NCI-H128 (cell line): Measurements from ENCODE around the gene INHA.

Source experiments
- DNase-seq: peaks from one replicate; lab custom pipeline; 2025; ENCODE audit not compliant: unreplicated experiment; lab: John Stamatoyannopoulos, UW

Gene INHA

GRCh38 chr2:219608399-219608964 is 36.4 kb downstream of the INHA start:
- DNase-seq, result no peak

GRCh38 chr2:219609149-219609750 is 37.1 kb downstream of the INHA start:
- DNase-seq, result no peak

- no peak for DNase-seq
Observed at GRCh38 chr2:219611306-219611705, 39.2 kb downstream of the INHA start.

- no peak for DNase-seq
Observed at GRCh38 chr2:219611866-219612576, 39.9 kb downstream of the INHA start.

- DNase-seq, result no peak
Observed at GRCh38 chr2:219612577-219613286, 40.6 kb downstream of the INHA start.

- no peak for DNase-seq
Observed at GRCh38 chr2:219613461-219614070, 41.5 kb downstream of the INHA start.

- DNase-seq, result no peak
Observed at GRCh38 chr2:219614076-219614860, 42.2 kb downstream of the INHA start.

GRCh38 chr2:219615036-219615435 is 42.9 kb downstream of the INHA start:
- DNase-seq, result no peak

GRCh38 chr2:219615894-219616293 is 43.8 kb downstream of the INHA start:
- DNase-seq, result no peak

- DNase-seq, result no peak
Observed at GRCh38 chr2:219616550-219616949, 44.4 kb downstream of the INHA start.

GRCh38 chr2:219618733-219619122 is 46.6 kb downstream of the INHA start:
- no peak for DNase-seq

GRCh38 chr2:219619235-219619634 is 47.1 kb downstream of the INHA start:
- no peak for DNase-seq

GRCh38 chr2:219620546-219620945 is 48.4 kb downstream of the INHA start:
- no peak for DNase-seq

GRCh38 chr2:219621935-219622334 is 49.8 kb downstream of the INHA start:
- DNase-seq, result no peak

GRCh38 chr2:219622472-219622871 is 50.4 kb downstream of the INHA start:
- DNase-seq, result no peak

GRCh38 chr2:219624565-219624964 is 52.5 kb downstream of the INHA start:
- no peak for DNase-seq

- DNase-seq, result no peak
Observed at GRCh38 chr2:219625179-219625578, 53.1 kb downstream of the INHA start.
